ENCODE measurements around the gene CDC42. TPM values are rescaled to one million over a fixed set of nuclear protein-coding genes. Genes with fewer than 3 reads are reported as not detected.

The CDC42 gene
- total and polyA plus RNA-seq, 2 of the 13 experiments (the other 11 are each of a cell fraction or from before 2014, with no cell fraction given): 138 to 237 TPM

GRCh38 chr1:22025368-22026155, 26.9 kb upstream of the CDC42 start (continued):
- no peak for TF ChIP-seq ZUFSP (CRISPR knock-in tag; IDR thresholded peaks at IDR 0.05; ENCODE audit: borderline replicate concordance)
- no peak for TF ChIP-seq NFE2L2 (IDR thresholded peaks at IDR 0.05; ENCODE audit: low read length)
- TF ChIP-seq ZNF740 (CRISPR knock-in tag; IDR thresholded peaks at IDR 0.05): peak; percentile 76
- TF ChIP-seq ZNF644 (CRISPR knock-in tag; IDR thresholded peaks at IDR 0.05; ENCODE audit: low read depth): no peak
- peak; percentile 68; the same call in 1 of the 2 replicates for TF ChIP-seq ZNF143 (CRISPR knock-in tag; IDR thresholded peaks at IDR 0.05)
- peak; percentile 67 for TF ChIP-seq HDAC1 (CRISPR knock-in tag; IDR thresholded peaks at IDR 0.05)
- TF ChIP-seq ZNF280D (CRISPR knock-in tag; IDR thresholded peaks at IDR 0.05): peak; percentile 76; the same call in 1 of the 2 replicates
- TF ChIP-seq RBM22 (optimal IDR thresholded peaks at IDR 0.05; ENCODE audit: low read length): no peak
- TF ChIP-seq NFIC (IDR thresholded peaks at IDR 0.05; ENCODE audit: low read length): no peak
- TF ChIP-seq ZIK1 (CRISPR knock-in tag; IDR thresholded peaks at IDR 0.05; ENCODE audit: borderline replicate concordance, low read depth): no peak
- TF ChIP-seq ARNT (IDR thresholded peaks at IDR 0.05): no peak
- TF ChIP-seq RXRB (CRISPR knock-in tag; IDR thresholded peaks at IDR 0.05; ENCODE audit: borderline replicate concordance): peak; percentile 9; the same call in 1 of the 2 replicates
- TF ChIP-seq AKNA (CRISPR knock-in tag; IDR thresholded peaks at IDR 0.05; ENCODE audit: borderline replicate concordance): no peak; the same call in 1 of the 2 replicates
- TF ChIP-seq RBAK (CRISPR knock-in tag; IDR thresholded peaks at IDR 0.05): peak; percentile 63; the same call in 1 of the 2 replicates
- TF ChIP-seq TAF15 (IDR thresholded peaks at IDR 0.05; ENCODE audit: low read depth, low read length, poor library complexity, severe bottlenecking): no peak
- peak; percentile 76; the same call in 1 of the 2 replicates for TF ChIP-seq ZNF264 (CRISPR knock-in tag; IDR thresholded peaks at IDR 0.05)
- no peak for TF ChIP-seq SRF (IDR thresholded peaks at IDR 0.05; ENCODE audit: low read depth, low read length)
- peak; percentile 53; the same call in 1 of the 3 replicates for TF ChIP-seq MXI1 (IDR thresholded peaks at IDR 0.05; ENCODE audit: borderline replicate concordance, low read depth, low read length)
- TF ChIP-seq ZNF292 (CRISPR knock-in tag; IDR thresholded peaks at IDR 0.05; ENCODE audit: borderline replicate concordance, low read depth): 0 out of 2 replicates have a peak, but pooled peaks have one; percentile 16

All from HepG2 (cell line).